K562 (cell line): Measurements from ENCODE around the gene NSUN6. TPM values are rescaled to one million over a fixed set of nuclear protein-coding genes. Genes with fewer than 3 reads are reported as not detected.

ENCODE experiments used
- ATAC-seq: fragments of 200-7000 bp; cut with Tn5 transposase; 3 replicates; pipeline ENCODE4 v1.9.1; 2020; ENCODE audit warnings: moderate library complexity
- BruUV-seq: library from RNA; stranded (reverse); fragments of 400-500 nt; replicated peaks from 2 replicates; lab custom pipeline; 2021; lab: Mats Ljungman, UMichigan
- CTCF ChIA-PET: fragments of 300-600 bp; formaldehyde crosslinking; extraction: SDS; loops from one replicate; lab custom pipeline; 2021; ENCODE audit warnings: low intra/inter-chr PET ratio; lab: Yijun Ruan, JAX
- POLR2A ChIA-PET: fragments of 300-600, 350-650 bp; sonication (Branson Sonifier 250); formaldehyde crosslinking; extraction: SDS; loops from one replicate; lab custom pipeline; 2021; ENCODE audit warnings: antibody characterized with exemption, inconsistent platforms; lab: Yijun Ruan, JAX
- DNase-seq, 4 experiments: peaks; one replicate each; pipeline versions ENCODE4 v3.0.0 to v3.0.0-alpha.2; 2011 to 2018; ENCODE audit warnings: low spot score in 3 of 4, mixed read lengths in 3 of 4; ENCODE audit errors: extremely low read depth in 1 of 4
- FAIRE-seq: peaks from 2 replicates; lab custom pipeline; 2011; peaks lifted over from hg19 to GRCh38; lab: Jason Lieb, UNC
- H2AFZ ChIP-seq: 2 replicates; pipeline ENCODE4 v1.6.0; 2011; ENCODE audit warnings: low read depth, low read length, control low read depth, inconsistent platforms
- H3K27ac ChIP-seq: fragments of 200-600 bp; 3 replicates; pipeline ENCODE4 v1.8.0; 2011; ENCODE audit warnings: low read depth, mild to moderate bottlenecking, control low read depth, inconsistent platforms, low read length, moderate library complexity, mixed read lengths; ENCODE audit errors: extremely low read depth
- H3K27me3 ChIP-seq, 2 experiments: fragments of 300-600 bp in 1 of 2; 2 replicates in 1 of 2; 3 replicates in 1 of 2; pipeline versions ENCODE4 v1.6.0 to v1.8.0; 2011; ENCODE audit warnings: inconsistent platforms in 2 of 2, low read length in 2 of 2, mild to moderate bottlenecking in 1 of 2, mixed read lengths in 1 of 2, moderate library complexity in 1 of 2; ENCODE audit not compliant: control insufficient read depth in 2 of 2, insufficient read depth in 2 of 2
- H3K36me3 ChIP-seq: fragments of 300-600 bp; 3 replicates; pipeline ENCODE4 v1.8.0; 2011; ENCODE audit warnings: mild to moderate bottlenecking, low read length, inconsistent platforms; ENCODE audit not compliant: control insufficient read depth, insufficient read depth
- H3K4me1 ChIP-seq, 2 experiments: fragments of 200-600 bp in 1 of 2; replicated peaks in 1 of 2; 2 replicates in 1 of 2; 3 replicates in 1 of 2; pipeline versions ENCODE4 v1.5.1 to v1.8.0; 2011; ENCODE audit warnings: inconsistent platforms in 2 of 2, low read length in 2 of 2, mild to moderate bottlenecking in 1 of 2, mixed read lengths in 1 of 2, moderate library complexity in 1 of 2; ENCODE audit not compliant: control insufficient read depth in 2 of 2, insufficient read depth in 2 of 2
- H3K4me2 ChIP-seq: 2 replicates; pipeline ENCODE4 v1.6.1; 2011; ENCODE audit warnings: low read length, control low read depth, inconsistent platforms, mixed read lengths; ENCODE audit not compliant: insufficient read depth
- H3K4me3 ChIP-seq: fragments of 200-600 bp; sonication (generic), shearing (Covaris generic); 2 replicates; pipeline ENCODE4 v1.5.1; 2016; ENCODE audit warnings: control low read depth, inconsistent platforms
- H3K79me2 ChIP-seq: fragments of 200-600 bp; 3 replicates; pipeline ENCODE4 v1.8.0; 2011; ENCODE audit warnings: low read length, inconsistent platforms; ENCODE audit not compliant: control insufficient read depth, insufficient read depth
- H3K9ac ChIP-seq, 2 experiments: 2 replicates each; pipeline versions ENCODE4 v1.6.0 to v1.6.1; 2011; ENCODE audit warnings: low read depth in 2 of 2, low read length in 2 of 2, control low read depth in 1 of 2, inconsistent platforms in 1 of 2, mild to moderate bottlenecking in 1 of 2, mixed read lengths in 1 of 2; ENCODE audit not compliant: insufficient read depth in 1 of 2
- H3K9me1 ChIP-seq: one replicate; pipeline ENCODE4 v1.6.0; 2011; ENCODE audit warnings: inconsistent platforms, mild to moderate bottlenecking, low read length, moderate library complexity; ENCODE audit not compliant: control insufficient read depth, insufficient read depth
- H3K9me3 ChIP-seq: replicated peaks from 2 replicates; pipeline ENCODE4 v1.5.1; 2011; ENCODE audit warnings: low read depth, low read length, inconsistent platforms; ENCODE audit not compliant: control insufficient read depth, insufficient read depth
- H4K20me1 ChIP-seq: replicated peaks from 2 replicates; pipeline ENCODE4 v1.6.1; 2011; ENCODE audit warnings: low read length, inconsistent platforms, mixed read lengths; ENCODE audit not compliant: control insufficient read depth, insufficient read depth
- DPF2 ChIP-seq: fragments of 450-650 bp; IDR thresholded peaks from 2 replicates; pipeline ENCODE4 v1.6.1; 2016
- EHMT2 ChIP-seq: fragments of 450-650 bp; IDR thresholded peaks from 2 replicates; pipeline ENCODE4 v1.6.1; 2018; ENCODE audit warnings: antibody characterized with exemption
- MAFF ChIP-seq: IDR thresholded peaks from 2 replicates; pipeline ENCODE4 v1.6.1; 2012; ENCODE audit warnings: low read length, improper control_type of control experiment
- MAFK ChIP-seq: IDR thresholded peaks from 2 replicates; pipeline ENCODE4 v1.6.1; 2011; ENCODE audit warnings: low read length, improper control_type of control experiment
- NFYB ChIP-seq: IDR thresholded peaks from 2 replicates; pipeline ENCODE4 v1.6.1; 2011; ENCODE audit warnings: mild to moderate bottlenecking, moderate library complexity; ENCODE audit not compliant: insufficient read length; ENCODE audit errors: extremely low read depth
- PHB ChIP-seq: fragments of 250-450 bp; sonication (Bioruptor Pico); IDR thresholded peaks from 2 replicates; pipeline ENCODE4 v1.5.0; 2021
- SMARCC2 ChIP-seq: fragments of 450-650 bp; IDR thresholded peaks from 2 replicates; pipeline ENCODE4 v1.6.1; 2017; ENCODE audit warnings: antibody characterized with exemption, moderate library complexity, mild to moderate bottlenecking, low read depth
- TFAM ChIP-seq: fragments of 250-450 bp; sonication (Bioruptor Pico); conservative IDR thresholded peaks from 2 replicates; pipeline ENCODE4 v1.5.0; 2021; ENCODE audit warnings: mild to moderate bottlenecking, moderate library complexity
- ZNF316 ChIP-seq: fragments of 450-650 bp; IDR thresholded peaks from 2 replicates; pipeline ENCODE4 v1.6.1; 2016
- WGBS: fragments of 100-300 bp; shearing (Covaris generic); methylation state at CpG from one replicate; pipeline ENCODE4 v1.1.6; 2016; ENCODE audit warnings: low coverage, mixed read lengths; ENCODE audit not compliant: insufficient coverage; ENCODE audit errors: missing lambda C conversion rate; 5-methylcytosine and 5-hydroxymethylcytosine counted together
- in situ Hi-C: fragments of 300-500 bp; cut with MboI; formaldehyde crosslinking; loops from 4 replicates; pipeline ENCODE4 v1.15.0; 2018; ENCODE audit warnings: inconsistent platforms, mixed read lengths
- intact Hi-C: fragments of 100-400 bp; cut with micrococcal nuclease; formaldehyde crosslinking; loops from 2 replicates; pipeline ENCODE4 v1.14.2; 2022
- polyA plus RNA-seq, 8 experiments: library from polyadenylated mRNA; depleted of rRNA in 4 of 8; stranded (reverse) in 5 of 8; unstranded in 3 of 8; fragments of >200 nt; fragmentation: Nextera tagmentation in 2 of 8; fragmentation: Illumina TruSeq in 1 of 8; extraction: Ambion mirVana in 2 of 8; extraction: Trizol in 1 of 8; gene quantifications; 2 replicates each; pipeline versions ENCODE4 v1.2.1 to v1.2.3, GENCODE V29; 2011 to 2014; ENCODE audit warnings: inconsistent platforms in 1 of 8, missing spikeins in 1 of 8
- total RNA-seq, 7 experiments: library from RNA; depleted of rRNA in 6 of 7; stranded (reverse); fragments of >200 nt in 6 of 7; fragmentation: Illumina TruSeq in 2 of 7; extraction: Trizol in 2 of 7; gene quantifications; 2 replicates each; pipeline versions ENCODE4 v1.2.1 to v1.2.3, GENCODE V29; 2011 to 2021; ENCODE audit warnings: low replicate concordance in 1 of 7
- TF ChIP-seq, protein P1 (sequence below): sonication (generic); formaldehyde crosslinking; IDR thresholded peaks from 2 replicates; pipeline ENCODE4 v1.8.0; 2022; ENCODE audit warnings: missing genetic modification reagents, mild to moderate bottlenecking, borderline replicate concordance
- TF ChIP-seq, protein P2 (sequence below): fragments of 250-450 bp; sonication (Bioruptor Pico); IDR thresholded peaks from 2 replicates; pipeline ENCODE4 v1.8.0; 2022; ENCODE audit warnings: inconsistent platforms
- TF ChIP-seq, protein P3 (sequence below): fragments of 450-650 bp; formaldehyde crosslinking; IDR thresholded peaks from 2 replicates; pipeline ENCODE4 v1.4.0; 2020; ENCODE audit warnings: mild to moderate bottlenecking
- TF ChIP-seq, protein P4 (sequence below): IDR thresholded peaks from 2 replicates; pipeline ENCODE4 v1.6.1; 2012; ENCODE audit warnings: low read depth, low read length, improper control_type of control experiment, borderline replicate concordance
- TF ChIP-seq, protein P5 (sequence below): sonication (generic); formaldehyde crosslinking; IDR thresholded peaks from 2 replicates; pipeline ENCODE4 v1.8.0; 2022; ENCODE audit warnings: mild to moderate bottlenecking, missing genetic modification reagents

Gene NSUN6
- total and polyA plus RNA-seq, 9 of the 15 experiments (the other 6 are each of a cell fraction or from before 2014, with no cell fraction given) = 12.5 to 33.1 (median 24.2) TPM

DNA sequence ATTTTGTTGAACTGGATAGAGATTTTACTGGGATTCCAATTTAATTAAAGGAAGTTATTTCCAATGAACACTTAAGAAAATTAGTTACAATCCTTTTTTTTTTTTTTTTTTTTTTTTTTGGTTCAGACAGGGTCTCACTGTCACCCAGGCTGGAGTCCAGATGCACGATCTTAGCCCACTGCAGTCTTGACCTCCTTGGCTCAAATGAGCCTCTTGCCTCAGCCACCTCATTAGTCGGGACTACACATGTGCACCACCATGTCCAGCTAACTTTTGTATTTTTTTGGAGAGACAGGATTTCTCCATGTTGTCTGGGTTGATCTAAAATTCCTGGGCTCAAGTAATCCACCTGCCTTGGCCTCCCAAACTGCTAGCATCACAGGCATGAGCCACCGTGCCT lies 5.3 kb upstream of the NSUN6 start (continued):
- TF ChIP-seq, protein P1, sequence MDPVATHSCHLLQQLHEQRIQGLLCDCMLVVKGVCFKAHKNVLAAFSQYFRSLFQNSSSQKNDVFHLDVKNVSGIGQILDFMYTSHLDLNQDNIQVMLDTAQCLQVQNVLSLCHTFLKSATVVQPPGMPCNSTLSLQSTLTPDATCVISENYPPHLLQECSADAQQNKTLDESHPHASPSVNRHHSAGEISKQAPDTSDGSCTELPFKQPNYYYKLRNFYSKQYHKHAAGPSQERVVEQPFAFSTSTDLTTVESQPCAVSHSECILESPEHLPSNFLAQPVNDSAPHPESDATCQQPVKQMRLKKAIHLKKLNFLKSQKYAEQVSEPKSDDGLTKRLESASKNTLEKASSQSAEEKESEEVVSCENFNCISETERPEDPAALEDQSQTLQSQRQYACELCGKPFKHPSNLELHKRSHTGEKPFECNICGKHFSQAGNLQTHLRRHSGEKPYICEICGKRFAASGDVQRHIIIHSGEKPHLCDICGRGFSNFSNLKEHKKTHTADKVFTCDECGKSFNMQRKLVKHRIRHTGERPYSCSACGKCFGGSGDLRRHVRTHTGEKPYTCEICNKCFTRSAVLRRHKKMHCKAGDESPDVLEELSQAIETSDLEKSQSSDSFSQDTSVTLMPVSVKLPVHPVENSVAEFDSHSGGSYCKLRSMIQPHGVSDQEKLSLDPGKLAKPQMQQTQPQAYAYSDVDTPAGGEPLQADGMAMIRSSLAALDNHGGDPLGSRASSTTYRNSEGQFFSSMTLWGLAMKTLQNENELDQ (CRISPR knock-in tag) = no peak
- TF ChIP-seq, protein P2, sequence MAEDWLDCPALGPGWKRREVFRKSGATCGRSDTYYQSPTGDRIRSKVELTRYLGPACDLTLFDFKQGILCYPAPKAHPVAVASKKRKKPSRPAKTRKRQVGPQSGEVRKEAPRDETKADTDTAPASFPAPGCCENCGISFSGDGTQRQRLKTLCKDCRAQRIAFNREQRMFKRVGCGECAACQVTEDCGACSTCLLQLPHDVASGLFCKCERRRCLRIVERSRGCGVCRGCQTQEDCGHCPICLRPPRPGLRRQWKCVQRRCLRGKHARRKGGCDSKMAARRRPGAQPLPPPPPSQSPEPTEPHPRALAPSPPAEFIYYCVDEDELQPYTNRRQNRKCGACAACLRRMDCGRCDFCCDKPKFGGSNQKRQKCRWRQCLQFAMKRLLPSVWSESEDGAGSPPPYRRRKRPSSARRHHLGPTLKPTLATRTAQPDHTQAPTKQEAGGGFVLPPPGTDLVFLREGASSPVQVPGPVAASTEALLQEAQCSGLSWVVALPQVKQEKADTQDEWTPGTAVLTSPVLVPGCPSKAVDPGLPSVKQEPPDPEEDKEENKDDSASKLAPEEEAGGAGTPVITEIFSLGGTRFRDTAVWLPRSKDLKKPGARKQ = no peak
- TF ChIP-seq, protein P3, sequence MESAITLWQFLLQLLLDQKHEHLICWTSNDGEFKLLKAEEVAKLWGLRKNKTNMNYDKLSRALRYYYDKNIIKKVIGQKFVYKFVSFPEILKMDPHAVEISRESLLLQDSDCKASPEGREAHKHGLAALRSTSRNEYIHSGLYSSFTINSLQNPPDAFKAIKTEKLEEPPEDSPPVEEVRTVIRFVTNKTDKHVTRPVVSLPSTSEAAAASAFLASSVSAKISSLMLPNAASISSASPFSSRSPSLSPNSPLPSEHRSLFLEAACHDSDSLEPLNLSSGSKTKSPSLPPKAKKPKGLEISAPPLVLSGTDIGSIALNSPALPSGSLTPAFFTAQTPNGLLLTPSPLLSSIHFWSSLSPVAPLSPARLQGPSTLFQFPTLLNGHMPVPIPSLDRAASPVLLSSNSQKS (CRISPR knock-in tag) = no peak
- TF ChIP-seq SMARCC2 = no peak

DNA sequence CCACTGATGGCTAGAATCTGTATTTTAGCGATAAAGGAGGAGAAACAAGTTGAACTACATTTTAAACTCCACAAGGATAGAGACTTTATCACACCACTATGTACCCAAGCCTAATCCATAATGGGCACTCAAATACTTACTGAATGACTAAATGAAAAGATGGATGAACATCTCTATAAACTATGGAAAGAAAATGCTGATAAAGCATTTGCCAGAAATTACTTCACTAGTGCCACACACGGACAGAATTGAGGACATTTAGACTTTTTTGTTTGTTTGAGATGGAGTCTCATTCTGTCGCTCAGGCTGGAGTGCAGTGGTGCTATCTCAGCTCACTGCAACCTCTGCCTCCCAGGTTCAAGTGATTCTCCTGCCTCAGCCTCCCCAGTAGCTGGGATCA lies 1.7 kb upstream of the NSUN6 start:
- 88% methylated on average over 3 of the region's 3 CpGs for WGBS
- no peak overlapping the region for H2AFZ ChIP-seq
- H3K9me1 ChIP-seq = no peaks in the 10 kb centered on the region
- ATAC-seq = no peak
- H3K9ac ChIP-seq = no peak overlapping the region
- H3K79me2 ChIP-seq = peaks cover 42% of the 10 kb centered on the region
- intact Hi-C loops (no loop called here), in situ Hi-C loops (no loop called here)
- peaks cover 0 to 5% of the 10 kb centered on the region in 2 experiments; a peak in 2 of 5 replicates for H3K4me1 ChIP-seq
- no peaks in the 10 kb centered on the region for H3K9me3 ChIP-seq
- H3K27me3 ChIP-seq = no peaks in the 10 kb centered on the region
- no peak overlapping the region for H3K4me2 ChIP-seq
- no peak overlapping the region for H3K4me3 ChIP-seq
- ChIA-PET POLR2A (no interaction called here), CTCF (no interaction called here)
- H4K20me1 ChIP-seq = no peaks in the 10 kb centered on the region
- no peak overlapping the region for H3K27ac ChIP-seq
- FAIRE-seq = no peak
- peaks cover 4% of the 10 kb centered on the region; the same call in 2 of the 3 replicates for H3K36me3 ChIP-seq
- BruUV-seq = no TSS peak
- DNase-seq = no peak
- TF ChIP-seq, protein P4, sequence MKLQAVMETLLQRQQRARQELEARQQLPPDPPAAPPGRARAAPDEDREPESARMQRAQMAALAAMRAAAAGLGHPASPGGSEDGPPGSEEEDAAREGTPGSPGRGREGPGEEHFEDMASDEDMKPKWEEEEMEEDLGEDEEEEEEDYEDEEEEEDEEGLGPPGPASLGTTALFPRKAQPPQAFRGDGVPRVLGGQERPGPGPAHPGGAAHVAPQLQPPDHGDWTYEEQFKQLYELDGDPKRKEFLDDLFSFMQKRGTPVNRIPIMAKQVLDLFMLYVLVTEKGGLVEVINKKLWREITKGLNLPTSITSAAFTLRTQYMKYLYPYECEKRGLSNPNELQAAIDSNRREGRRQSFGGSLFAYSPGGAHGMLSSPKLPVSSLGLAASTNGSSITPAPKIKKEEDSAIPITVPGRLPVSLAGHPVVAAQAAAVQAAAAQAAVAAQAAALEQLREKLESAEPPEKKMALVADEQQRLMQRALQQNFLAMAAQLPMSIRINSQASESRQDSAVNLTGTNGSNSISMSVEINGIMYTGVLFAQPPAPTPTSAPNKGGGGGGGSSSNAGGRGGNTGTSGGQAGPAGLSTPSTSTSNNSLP = no peak
- TF ChIP-seq PHB (no peak), NFYB (no peak), DPF2 (no peak), TFAM (CRISPR knock-in tag) (no peak), MAFK (peak; percentile 64), ZNF316 (peak; percentile 88), MAFF (peak; percentile 55), EHMT2 (no peak)
- TF ChIP-seq, protein P5, sequence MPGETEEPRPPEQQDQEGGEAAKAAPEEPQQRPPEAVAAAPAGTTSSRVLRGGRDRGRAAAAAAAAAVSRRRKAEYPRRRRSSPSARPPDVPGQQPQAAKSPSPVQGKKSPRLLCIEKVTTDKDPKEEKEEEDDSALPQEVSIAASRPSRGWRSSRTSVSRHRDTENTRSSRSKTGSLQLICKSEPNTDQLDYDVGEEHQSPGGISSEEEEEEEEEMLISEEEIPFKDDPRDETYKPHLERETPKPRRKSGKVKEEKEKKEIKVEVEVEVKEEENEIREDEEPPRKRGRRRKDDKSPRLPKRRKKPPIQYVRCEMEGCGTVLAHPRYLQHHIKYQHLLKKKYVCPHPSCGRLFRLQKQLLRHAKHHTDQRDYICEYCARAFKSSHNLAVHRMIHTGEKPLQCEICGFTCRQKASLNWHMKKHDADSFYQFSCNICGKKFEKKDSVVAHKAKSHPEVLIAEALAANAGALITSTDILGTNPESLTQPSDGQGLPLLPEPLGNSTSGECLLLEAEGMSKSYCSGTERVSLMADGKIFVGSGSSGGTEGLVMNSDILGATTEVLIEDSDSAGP = no peak
